SK-N-MC (cell line): ENCODE results near the gene XPR1.
"Not testable (repeated sequence)": the region's sequence is repeated elsewhere in the genome, so short reads cannot be mapped to it uniquely, and the experiment has no call there.

Experiments used
- EZH2 ChIP-seq: fragments of 200-600 bp; sonication (generic); IDR thresholded peaks from one replicate; pipeline ENCODE4 v1.6.1; 2017; ENCODE audit warnings: antibody characterized with exemption
- FOXP2 ChIP-seq: optimal IDR thresholded peaks from 2 replicates; pipeline ENCODE3; 2011; ENCODE audit warnings: mild to moderate bottlenecking, moderate library complexity; ENCODE audit not compliant: insufficient read depth; ENCODE audit errors: extremely low read length, control extremely low read depth
- POLR2AphosphoS5 ChIP-seq: IDR thresholded peaks from 2 replicates; pipeline ENCODE4 v1.6.1; 2012; ENCODE audit warnings: mild to moderate bottlenecking, low read depth, low read length, borderline replicate concordance

GRCh38 chr1:180833180-180833579 lies 201.4 kb downstream of the XPR1 start:
- TF ChIP-seq EZH2, POLR2AphosphoS5, FOXP2: not testable (repeated sequence)
